NCI-H1694 (cell line): ENCODE data around the gene PUS7L.
A peak's percentile ranks its signal among the peaks of the same experiment; 100 is the strongest.
"Not testable (repeated sequence)": the region's sequence is repeated elsewhere in the genome, so short reads cannot be mapped to it uniquely, and the experiment has no call there.

Experiments used
- DNase-seq: peaks from one replicate; lab custom pipeline; 2025; lab: John Stamatoyannopoulos, UW

Gene PUS7L

GRCh38 chr12:43758728-43759563 is at the start of gene PUS7L, which contains the start of gene IRAK4:
TSS of gene PUS7L (minus strand) at chr12:43758790. CDS start at chr12:43755245, 3,545 bp downstream.
TSS of gene IRAK4 (plus strand) at chr12:43758951. CDS start at chr12:43768112, 9,161 bp downstream.
- peak; percentile 96 for DNase-seq

- no peak for DNase-seq
Measured at GRCh38 chr12:43807386-43807785, 48.8 kb upstream of the PUS7L start.

- DNase-seq = no peak
Measured at GRCh38 chr12:43806737-43807072, 48.1 kb upstream of the PUS7L start.

- DNase-seq = no peak
Measured at GRCh38 chr12:43805860-43806736, 47.5 kb upstream of the PUS7L start, which contains the start of gene TWF1. TSS of gene TWF1 (minus strand) at chr12:43806317. CDS start at chr12:43806245, 72 bp downstream.

- DNase-seq = no peak
Measured at GRCh38 chr12:43805149-43805859, 46.7 kb upstream of the PUS7L start.

- DNase-seq = no peak
Measured at GRCh38 chr12:43797561-43798217, 39.1 kb upstream of the PUS7L start.

- DNase-seq = no peak
Measured at GRCh38 chr12:43795716-43796280, 37.2 kb upstream of the PUS7L start.

- no peak for DNase-seq
Measured at GRCh38 chr12:43789941-43790340, 31.4 kb upstream of the PUS7L start.

- DNase-seq = no peak
Measured at GRCh38 chr12:43786899-43787693, 28.5 kb upstream of the PUS7L start.

- peak; percentile 25 for DNase-seq
Measured at GRCh38 chr12:43776498-43776897, 17.9 kb upstream of the PUS7L start.

- no peak for DNase-seq
Measured at GRCh38 chr12:43766291-43766690, 7.7 kb upstream of the PUS7L start.

- no peak for DNase-seq
Measured at GRCh38 chr12:43764528-43764927, 5.9 kb upstream of the PUS7L start.

- no peak for DNase-seq
Measured at GRCh38 chr12:43763769-43764168, 5.2 kb upstream of the PUS7L start.

- DNase-seq = no peak
Measured at GRCh38 chr12:43762596-43762995, 4.0 kb upstream of the PUS7L start.

- DNase-seq = no peak
Measured at GRCh38 chr12:43761500-43761899, 2.9 kb upstream of the PUS7L start.

GRCh38 chr12:43760396-43760795 is 1.8 kb upstream of the PUS7L start:
- no peak for DNase-seq

- no peak for DNase-seq
Measured at GRCh38 chr12:43758247-43758727, 303 bp downstream of the PUS7L start.

- DNase-seq = no peak
Measured at GRCh38 chr12:43754015-43754414, 4.6 kb downstream of the PUS7L start.

- not testable (repeated sequence) for DNase-seq
Measured at GRCh38 chr12:43751360-43751759, 7.2 kb downstream of the PUS7L start.

GRCh38 chr12:43750814-43751213 is 7.8 kb downstream of the PUS7L start:
- no peak for DNase-seq
